Ishikawa (cell line): ENCODE results near the gene LRRC56.
A peak's percentile ranks its signal among the peaks of the same experiment; 100 is the strongest.

Experiments used
- CEBPB ChIP-seq: IDR thresholded peaks from 2 replicates; pipeline ENCODE4 v1.6.1; 2012
- CREB1 ChIP-seq: IDR thresholded peaks from 2 replicates; pipeline ENCODE4 v1.6.1; 2012; ENCODE audit warnings: low read depth
- EGR1 ChIP-seq: IDR thresholded peaks from 2 replicates; pipeline ENCODE4 v1.6.1; 2012
- EP300 ChIP-seq: IDR thresholded peaks from 2 replicates; pipeline ENCODE4 v1.6.1; 2012; ENCODE audit warnings: borderline replicate concordance
- FOXM1 ChIP-seq: IDR thresholded peaks from 2 replicates; pipeline ENCODE4 v1.6.1; 2012; ENCODE audit warnings: low read depth, borderline replicate concordance
- MAX ChIP-seq: IDR thresholded peaks from 2 replicates; pipeline ENCODE4 v1.6.1; 2012
- NFIC ChIP-seq: IDR thresholded peaks from 2 replicates; pipeline ENCODE4 v1.6.1; 2012
- RAD21 ChIP-seq: IDR thresholded peaks from 2 replicates; pipeline ENCODE4 v1.6.1; 2012; ENCODE audit warnings: low read depth
- TAF1 ChIP-seq: IDR thresholded peaks from 2 replicates; pipeline ENCODE4 v1.6.1; 2012; ENCODE audit warnings: low read depth, mild to moderate bottlenecking
- TCF12 ChIP-seq: IDR thresholded peaks from 2 replicates; pipeline ENCODE4 v1.6.1; 2012; ENCODE audit warnings: low read depth
- TEAD4 ChIP-seq: IDR thresholded peaks from 2 replicates; pipeline ENCODE4 v1.6.1; 2012
- YY1 ChIP-seq: IDR thresholded peaks from 2 replicates; pipeline ENCODE4 v1.6.1; 2012; ENCODE audit warnings: low read depth
- ZBTB7A ChIP-seq: IDR thresholded peaks from 2 replicates; pipeline ENCODE4 v1.6.1; 2012; ENCODE audit warnings: low read depth
- TF ChIP-seq, protein P1 (sequence below): IDR thresholded peaks from 2 replicates; pipeline ENCODE4 v1.6.1; 2012; ENCODE audit warnings: low read depth, mild to moderate bottlenecking
- TF ChIP-seq, protein P2 (sequence below): IDR thresholded peaks from 2 replicates; pipeline ENCODE4 v1.6.1; 2012

LRRC56 gene

GRCh38 chr11:536841-537621 is at the start of gene LRRC56:
LRRC56 (plus strand) TSS chr11:537527; CDS start chr11:540685, 3,158 bp downstream.
- TF ChIP-seq TEAD4, result peak; percentile 34
- TF ChIP-seq TAF1, result peak; percentile 54; the same call in 1 of the 2 replicates
- TF ChIP-seq EP300, result peak; percentile 43; the same call in 1 of the 2 replicates
- no peak; the same call in 1 of the 2 replicates for TF ChIP-seq RAD21
- TF ChIP-seq FOXM1, result peak; percentile 62; the same call in 1 of the 2 replicates
- TF ChIP-seq ZBTB7A, result peak; percentile 56; the same call in 1 of the 2 replicates
- TF ChIP-seq YY1, result no peak
- TF ChIP-seq CEBPB, result no peak
- no peak for TF ChIP-seq CREB1
- TF ChIP-seq, protein P1, sequence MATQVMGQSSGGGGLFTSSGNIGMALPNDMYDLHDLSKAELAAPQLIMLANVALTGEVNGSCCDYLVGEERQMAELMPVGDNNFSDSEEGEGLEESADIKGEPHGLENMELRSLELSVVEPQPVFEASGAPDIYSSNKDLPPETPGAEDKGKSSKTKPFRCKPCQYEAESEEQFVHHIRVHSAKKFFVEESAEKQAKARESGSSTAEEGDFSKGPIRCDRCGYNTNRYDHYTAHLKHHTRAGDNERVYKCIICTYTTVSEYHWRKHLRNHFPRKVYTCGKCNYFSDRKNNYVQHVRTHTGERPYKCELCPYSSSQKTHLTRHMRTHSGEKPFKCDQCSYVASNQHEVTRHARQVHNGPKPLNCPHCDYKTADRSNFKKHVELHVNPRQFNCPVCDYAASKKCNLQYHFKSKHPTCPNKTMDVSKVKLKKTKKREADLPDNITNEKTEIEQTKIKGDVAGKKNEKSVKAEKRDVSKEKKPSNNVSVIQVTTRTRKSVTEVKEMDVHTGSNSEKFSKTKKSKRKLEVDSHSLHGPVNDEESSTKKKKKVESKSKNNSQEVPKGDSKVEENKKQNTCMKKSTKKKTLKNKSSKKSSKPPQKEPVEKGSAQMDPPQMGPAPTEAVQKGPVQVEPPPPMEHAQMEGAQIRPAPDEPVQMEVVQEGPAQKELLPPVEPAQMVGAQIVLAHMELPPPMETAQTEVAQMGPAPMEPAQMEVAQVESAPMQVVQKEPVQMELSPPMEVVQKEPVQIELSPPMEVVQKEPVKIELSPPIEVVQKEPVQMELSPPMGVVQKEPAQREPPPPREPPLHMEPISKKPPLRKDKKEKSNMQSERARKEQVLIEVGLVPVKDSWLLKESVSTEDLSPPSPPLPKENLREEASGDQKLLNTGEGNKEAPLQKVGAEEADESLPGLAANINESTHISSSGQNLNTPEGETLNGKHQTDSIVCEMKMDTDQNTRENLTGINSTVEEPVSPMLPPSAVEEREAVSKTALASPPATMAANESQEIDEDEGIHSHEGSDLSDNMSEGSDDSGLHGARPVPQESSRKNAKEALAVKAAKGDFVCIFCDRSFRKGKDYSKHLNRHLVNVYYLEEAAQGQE, result no peak
- TF ChIP-seq TCF12, result peak; percentile 52; the same call in 1 of the 2 replicates
- TF ChIP-seq NFIC, result peak; percentile 33; the same call in 1 of the 2 replicates
- TF ChIP-seq MAX, result peak; percentile 98
- TF ChIP-seq EGR1, result peak; percentile 96
- TF ChIP-seq, protein P2, sequence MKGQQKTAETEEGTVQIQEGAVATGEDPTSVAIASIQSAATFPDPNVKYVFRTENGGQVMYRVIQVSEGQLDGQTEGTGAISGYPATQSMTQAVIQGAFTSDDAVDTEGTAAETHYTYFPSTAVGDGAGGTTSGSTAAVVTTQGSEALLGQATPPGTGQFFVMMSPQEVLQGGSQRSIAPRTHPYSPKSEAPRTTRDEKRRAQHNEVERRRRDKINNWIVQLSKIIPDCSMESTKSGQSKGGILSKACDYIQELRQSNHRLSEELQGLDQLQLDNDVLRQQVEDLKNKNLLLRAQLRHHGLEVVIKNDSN, result peak; percentile 94

GRCh38 chr11:487571-488021 is 49.7 kb upstream of the LRRC56 start:
- TF ChIP-seq TEAD4, result no peak

DNA sequence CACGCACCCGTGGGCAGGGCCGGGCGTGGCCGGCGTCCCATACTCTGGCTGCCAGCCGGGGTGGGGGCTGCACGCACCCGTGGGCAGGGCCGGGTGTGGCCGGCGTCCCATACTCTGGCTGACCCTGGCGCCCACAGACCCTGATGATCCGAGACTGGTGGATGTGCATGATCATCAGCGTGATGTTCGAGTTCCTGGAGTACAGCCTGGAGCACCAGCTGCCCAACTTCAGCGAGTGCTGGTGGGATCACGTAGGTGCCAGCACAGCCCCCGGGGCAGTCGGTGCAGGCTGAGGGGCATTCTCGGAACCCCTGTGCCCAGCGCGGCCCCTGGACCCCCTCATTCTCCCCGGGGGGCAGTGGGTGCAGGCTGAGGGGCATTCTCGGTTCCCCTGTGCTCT is 49.3 kb upstream of the LRRC56 start:
- TF ChIP-seq ZBTB7A (no peak), CEBPB (no peak), EGR1 (no peak), RAD21 (no peak)

GRCh38 chr11:488579-488978 is 48.7 kb upstream of the LRRC56 start:
- TF ChIP-seq TCF12 (no peak), ZBTB7A (no peak), EP300 (no peak), NFIC (no peak)
- TF ChIP-seq, protein P1, result no peak

GRCh38 chr11:488992-489391 is 48.3 kb upstream of the LRRC56 start:
- TF ChIP-seq CREB1 (no peak), RAD21 (no peak), YY1 (no peak), EP300 (no peak), TAF1 (no peak), EGR1 (no peak), CEBPB (no peak), ZBTB7A (no peak), MAX (no peak), TCF12 (no peak), NFIC (no peak), TEAD4 (no peak), FOXM1 (no peak)
- TF ChIP-seq, protein P1, result no peak
- TF ChIP-seq, protein P2, result no peak
